SKM-1 (cell line): Measurements from ENCODE around the gene CDHR5.
"Not testable (repeated sequence)": the region's sequence is repeated elsewhere in the genome, so short reads cannot be mapped to it uniquely, and the experiment has no call there.

Experiments used
- DNase-seq: peaks from one replicate; lab custom pipeline; 2025; ENCODE audit not compliant: unreplicated experiment; lab: John Stamatoyannopoulos, UW

The CDHR5 gene

DNA sequence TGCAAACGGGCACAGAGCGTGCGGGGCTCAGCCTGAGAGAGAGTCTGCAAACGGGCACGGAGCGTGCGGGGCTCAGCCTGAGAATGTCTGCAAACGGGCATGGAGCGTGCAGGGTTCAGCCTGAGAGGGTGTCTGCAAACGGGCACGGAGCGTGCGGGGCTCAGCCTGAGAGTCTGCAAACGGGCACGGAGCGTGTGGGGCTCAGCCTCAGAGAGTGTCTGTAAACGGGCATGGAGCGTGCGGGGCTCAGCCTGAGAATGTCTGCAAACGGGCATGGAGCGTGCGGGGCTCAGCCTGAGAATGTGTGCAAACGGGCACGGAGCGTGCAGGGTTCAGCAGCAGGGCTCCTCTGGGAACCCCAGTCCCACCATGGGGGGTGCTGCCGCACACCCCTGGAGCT lies 35.0 kb downstream of the CDHR5 start:
- DNase-seq, result no peak

GRCh38 chr11:587978-588380 lies 36.8 kb downstream of the CDHR5 start:
- DNase-seq, result peak; percentile 54

DNA sequence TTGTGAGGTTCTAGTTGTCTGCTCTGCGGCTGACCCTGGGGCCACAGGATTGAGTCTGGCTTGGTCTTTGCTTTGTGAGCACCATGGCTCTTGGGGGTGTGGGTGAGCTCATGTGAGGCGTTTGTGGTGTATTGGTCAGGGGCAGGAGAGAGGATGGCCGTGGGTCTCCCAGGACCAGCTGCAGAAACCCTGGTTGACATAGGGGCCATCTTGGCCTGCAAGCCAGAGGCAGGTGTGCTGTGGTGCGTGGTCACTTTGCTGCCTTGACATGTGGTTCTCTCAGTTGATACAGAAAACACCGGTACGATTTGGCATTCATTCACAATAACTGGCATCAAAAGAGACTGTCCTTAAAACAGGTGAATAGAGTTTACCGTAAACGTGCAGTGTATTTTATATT lies 37.2 kb downstream of the CDHR5 start:
- no peak for DNase-seq

- DNase-seq, result no peak
These were observed 38.1 kb downstream of the CDHR5 start for GRCh38 chr11:586376-587316.

DNA sequence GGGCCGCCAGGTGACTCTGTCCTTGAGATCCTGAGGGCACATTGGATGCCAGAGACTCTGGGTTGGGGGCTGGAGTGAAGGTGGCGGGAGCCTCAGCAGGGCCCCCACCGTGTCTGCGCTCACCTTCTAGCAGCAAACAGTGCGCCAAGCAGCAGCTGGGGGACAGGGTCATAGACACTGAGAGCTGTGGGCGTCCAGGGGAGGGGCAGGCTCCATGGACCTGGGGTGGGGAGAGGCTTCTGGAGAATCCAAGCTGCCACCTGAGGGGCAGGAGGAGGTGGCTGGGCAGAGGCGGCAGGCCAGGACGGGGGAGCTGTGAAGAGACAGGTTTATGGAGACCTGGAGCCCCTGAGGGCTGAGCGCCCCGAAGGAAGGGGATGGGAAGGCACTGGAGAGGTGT lies 40.5 kb downstream of the CDHR5 start:
- no peak for DNase-seq

- DNase-seq, result no peak
These were observed 43.0 kb downstream of the CDHR5 start for GRCh38 chr11:581752-582151.

DNA sequence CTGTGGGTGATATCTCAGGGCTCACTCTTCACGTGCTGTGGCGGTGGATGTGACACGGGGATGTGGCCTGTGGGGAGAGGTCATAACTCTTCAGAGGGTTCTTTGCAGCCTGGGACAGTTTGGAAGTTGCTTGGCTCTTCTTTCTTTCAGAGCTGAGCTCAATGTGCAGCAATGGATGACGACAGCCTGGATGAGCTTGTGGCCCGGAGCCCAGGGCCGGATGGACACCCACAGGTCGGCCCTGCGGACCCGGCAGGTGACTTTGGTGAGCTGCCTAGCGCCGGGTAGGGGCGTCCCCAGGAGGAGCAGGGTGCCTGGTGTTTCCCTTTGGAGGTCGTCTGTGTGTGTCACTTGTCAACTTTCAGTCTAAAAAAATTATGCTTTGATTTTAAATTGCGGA lies 43.4 kb downstream of the CDHR5 start:
- DNase-seq, result no peak

- no peak for DNase-seq
These were observed 44.7 kb downstream of the CDHR5 start for GRCh38 chr11:579830-580601.

- no peak for DNase-seq
These were observed 46.3 kb downstream of the CDHR5 start for GRCh38 chr11:578276-579035.

GRCh38 chr11:577611-577894 lies 47.2 kb downstream of the CDHR5 start:
- DNase-seq, result no peak

- DNase-seq, result no peak
These were observed 47.7 kb downstream of the CDHR5 start for GRCh38 chr11:576811-577610.

DNA sequence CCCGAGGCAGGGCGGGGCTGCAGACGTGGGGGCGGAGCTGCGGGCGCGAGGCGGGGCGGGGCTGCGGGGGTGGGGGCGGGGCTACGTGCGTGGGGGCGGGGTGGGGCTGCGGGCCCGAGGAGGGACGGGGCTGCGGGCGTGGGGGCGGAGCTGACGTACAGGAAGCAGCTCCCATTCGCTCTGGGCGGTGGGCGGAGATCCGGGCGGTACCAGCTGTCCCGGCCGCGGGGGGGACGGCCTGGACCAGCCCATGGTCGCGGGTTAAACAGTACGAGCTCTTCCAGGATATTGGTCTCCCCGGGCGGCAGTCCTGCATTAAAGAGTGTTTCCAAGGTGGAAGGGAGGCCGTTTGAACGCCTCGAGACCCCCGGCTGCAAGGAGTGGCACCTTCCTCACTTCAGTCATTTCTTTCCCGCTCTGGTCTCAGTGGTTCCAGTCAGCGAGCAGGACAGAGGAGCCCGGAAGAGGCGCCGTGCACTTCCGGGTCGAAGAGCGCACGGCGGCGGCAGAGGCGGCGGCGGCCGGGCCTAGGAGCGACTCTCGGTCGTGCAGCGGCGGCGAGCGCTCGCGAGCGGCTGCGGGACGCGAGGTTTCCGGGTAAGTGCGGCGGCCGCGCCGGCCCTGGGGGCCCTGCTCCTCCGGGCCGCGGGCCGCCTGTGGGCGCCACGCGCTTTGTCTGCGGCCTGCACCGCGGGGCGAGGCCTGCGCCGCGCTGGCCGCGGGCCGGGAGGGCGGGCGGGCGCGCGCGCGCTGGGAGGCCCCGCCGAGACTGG lies 48.6 kb downstream of the CDHR5 start, which contains the start of gene PHRF1:
Gene PHRF1, plus strand, starts transcription at position 475 of the 773 bp plus-strand sequence. CDS start 5,043 bp downstream, outside the sequence.
- DNase-seq, result peak; percentile 96

- DNase-seq, result no peak
These were observed 49.3 kb downstream of the CDHR5 start for GRCh38 chr11:575313-575995.

DNA sequence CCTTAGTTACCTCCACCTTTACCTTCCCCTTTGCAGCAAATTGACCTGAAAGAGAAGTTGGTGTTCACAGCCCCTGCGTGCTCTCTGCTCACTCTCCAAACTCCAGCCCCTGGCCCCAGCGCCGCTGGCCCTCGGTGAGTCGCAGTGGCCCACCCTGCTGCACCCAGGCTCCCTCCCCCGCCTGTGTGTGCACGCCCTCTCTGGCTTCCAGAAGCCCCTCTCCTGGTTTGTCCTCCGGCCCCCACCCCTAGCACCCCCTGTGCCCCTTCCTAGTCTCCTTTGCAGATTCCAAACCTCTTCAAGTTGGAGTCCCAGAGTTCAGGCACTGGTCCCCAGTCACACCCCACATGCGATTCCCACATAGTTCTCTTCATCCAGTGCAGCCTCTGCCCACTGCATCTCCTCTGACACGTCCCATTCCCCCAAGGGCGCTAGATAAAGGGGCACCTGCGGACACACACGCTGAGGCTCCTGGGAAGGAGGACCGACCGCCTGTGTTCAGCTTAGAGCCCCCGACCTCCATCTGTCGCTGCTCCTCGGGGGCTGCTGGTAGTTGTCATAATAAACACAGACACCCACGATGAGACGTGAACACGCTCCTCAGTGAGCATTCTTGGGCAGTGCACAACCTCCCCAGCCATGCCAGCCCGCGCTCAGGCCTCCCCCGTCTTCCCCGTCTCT lies 50.0 kb downstream of the CDHR5 start:
- DNase-seq, result no peak

GRCh38 chr11:574031-574570 lies 50.7 kb downstream of the CDHR5 start:
- DNase-seq, result not testable (repeated sequence)

- no peak for DNase-seq
These were observed 51.5 kb downstream of the CDHR5 start for GRCh38 chr11:573146-573759.

GRCh38 chr11:571802-572185 lies 53.0 kb downstream of the CDHR5 start:
- no peak for DNase-seq
